GM19372 (cell line): ENCODE measurements around the gene FKBP5.
"Not testable (repeated sequence)": the region's sequence is repeated elsewhere in the genome, so short reads cannot be mapped to it uniquely, and the experiment has no call there.

Experiments used
- ATAC-seq: cut with Tn5 transposase; IDR thresholded peaks from one replicate; pipeline ENCODE4 v1.9.1; 2021; ENCODE audit warnings: mild to moderate bottlenecking, low read depth, moderate library complexity; ENCODE audit not compliant: unreplicated experiment

Gene FKBP5

GRCh38 chr6:35624341-35625070 is 64.2 kb downstream of the FKBP5 start:
- no peak for ATAC-seq

DNA sequence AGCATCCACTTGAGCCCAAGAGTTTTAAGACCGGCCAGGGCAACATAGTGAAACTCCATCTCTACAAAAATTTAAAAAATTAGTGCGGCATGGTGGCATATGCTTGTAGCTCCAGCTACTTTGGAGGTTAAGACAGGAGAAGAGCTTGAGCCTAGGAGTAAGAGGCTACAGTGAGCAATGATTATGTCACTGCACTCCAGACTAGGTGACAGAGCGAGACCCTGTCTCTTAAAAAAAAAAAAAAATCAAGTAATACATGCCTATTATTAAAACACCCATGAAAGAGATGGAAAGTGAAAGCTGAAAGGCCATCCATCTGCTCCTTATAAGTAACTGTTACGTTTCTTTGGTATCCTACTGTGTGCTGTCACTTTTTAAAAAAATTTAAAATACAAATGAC is 66.4 kb downstream of the FKBP5 start:
- no peak for ATAC-seq

GRCh38 chr6:35620706-35621105 is 68.0 kb downstream of the FKBP5 start:
- no peak for ATAC-seq

DNA sequence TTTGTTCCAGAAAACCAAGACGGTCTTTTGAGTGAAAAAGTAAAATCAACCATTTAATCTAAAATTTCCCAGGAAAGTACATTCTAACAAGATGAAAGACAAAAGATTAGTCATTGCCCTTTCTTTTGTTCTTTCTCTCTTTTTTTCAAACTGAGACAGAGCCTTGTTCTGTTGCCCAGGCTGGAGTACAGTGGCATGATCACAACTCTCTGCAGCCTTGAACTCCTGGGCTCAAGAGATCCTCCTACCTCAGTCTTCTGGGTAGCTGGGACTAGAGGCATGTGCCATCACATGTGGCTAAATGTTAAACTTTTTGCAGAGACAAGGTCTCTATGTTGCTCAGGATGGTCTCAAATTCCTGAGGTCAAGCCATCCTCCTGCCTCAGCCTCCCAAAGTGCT is 75.0 kb downstream of the FKBP5 start:
- ATAC-seq: no peak

GRCh38 chr6:35611240-35611639 is 77.5 kb downstream of the FKBP5 start:
- ATAC-seq: no peak

DNA sequence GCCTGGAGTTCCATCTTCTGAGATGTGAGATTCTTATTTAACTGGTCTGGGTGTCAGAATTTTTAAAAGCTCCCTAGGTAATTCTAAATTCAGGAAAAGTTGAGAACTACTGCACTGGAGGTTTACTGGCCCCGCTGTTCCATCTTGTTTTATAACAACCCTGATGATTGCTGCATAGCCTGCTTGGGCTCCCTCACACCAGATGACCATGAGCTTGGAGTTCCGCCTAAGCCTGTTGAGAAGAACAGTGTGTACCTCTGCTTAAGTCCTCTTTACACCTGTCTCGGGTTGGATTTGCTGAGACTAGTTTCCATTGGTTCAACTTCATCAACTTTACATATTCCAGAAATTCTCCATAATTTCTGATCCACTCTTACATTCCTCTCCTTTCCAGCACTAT is 77.9 kb downstream of the FKBP5 start:
- no peak for ATAC-seq

DNA sequence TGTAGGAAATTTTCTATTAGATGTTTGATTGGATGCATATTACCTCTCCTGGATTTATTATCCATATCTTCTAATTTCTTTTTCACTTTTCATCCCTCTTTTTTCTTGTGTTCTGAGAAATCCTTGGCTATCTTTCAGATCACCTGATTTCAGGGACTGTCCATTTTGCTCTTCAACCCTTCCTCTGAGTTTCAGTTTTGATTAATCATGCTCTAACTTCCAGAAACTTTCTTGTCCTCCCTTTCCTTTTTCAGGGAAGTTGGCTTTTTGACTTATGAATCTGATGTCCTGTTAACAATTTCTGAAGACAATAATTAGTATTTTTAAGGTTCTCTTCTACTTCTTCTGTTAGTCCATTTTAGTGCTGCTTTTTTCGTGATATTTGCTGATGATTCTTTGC is 79.1 kb downstream of the FKBP5 start:
- no peak for ATAC-seq

DNA sequence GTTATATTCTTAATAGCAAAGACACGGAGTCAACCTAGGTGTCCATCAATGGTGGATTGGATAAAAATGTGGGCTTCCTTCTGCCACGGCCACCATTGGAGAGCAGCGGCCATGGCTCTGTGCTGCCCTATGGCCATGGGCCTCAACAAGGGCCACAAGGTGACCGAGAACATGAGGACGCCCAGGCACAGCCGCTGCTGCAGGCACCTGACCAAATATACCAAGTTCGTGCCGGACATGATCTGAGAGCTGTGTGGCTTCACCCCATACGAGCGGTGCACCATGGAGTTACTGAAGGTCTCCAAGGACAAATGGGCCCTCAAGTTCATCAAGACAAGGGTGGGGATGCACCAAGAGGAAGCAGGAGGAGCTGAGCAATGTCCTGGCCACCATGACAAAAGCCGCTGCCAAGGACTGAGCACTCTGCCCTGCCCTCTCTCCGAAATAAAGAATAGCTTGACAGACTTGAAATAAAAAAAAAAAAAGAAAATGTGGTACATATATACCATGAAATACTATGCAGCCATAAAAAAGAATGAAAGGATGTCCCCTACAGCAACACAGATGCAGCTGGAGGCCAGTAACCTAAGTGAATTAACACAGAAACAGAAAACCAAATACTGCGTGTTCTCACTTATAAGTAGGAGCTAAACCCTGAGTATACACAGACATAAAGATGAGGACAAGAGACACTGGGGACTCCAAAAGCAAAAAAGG is 81.0 kb downstream of the FKBP5 start:
- no peak for ATAC-seq

- no peak for ATAC-seq
These were observed 83.1 kb downstream of the FKBP5 start for GRCh38 chr6:35605600-35605999.

- no peak for ATAC-seq
These were observed 85.2 kb downstream of the FKBP5 start for GRCh38 chr6:35603326-35604202.

GRCh38 chr6:35602133-35602946 is 86.4 kb downstream of the FKBP5 start:
- no peak for ATAC-seq

DNA sequence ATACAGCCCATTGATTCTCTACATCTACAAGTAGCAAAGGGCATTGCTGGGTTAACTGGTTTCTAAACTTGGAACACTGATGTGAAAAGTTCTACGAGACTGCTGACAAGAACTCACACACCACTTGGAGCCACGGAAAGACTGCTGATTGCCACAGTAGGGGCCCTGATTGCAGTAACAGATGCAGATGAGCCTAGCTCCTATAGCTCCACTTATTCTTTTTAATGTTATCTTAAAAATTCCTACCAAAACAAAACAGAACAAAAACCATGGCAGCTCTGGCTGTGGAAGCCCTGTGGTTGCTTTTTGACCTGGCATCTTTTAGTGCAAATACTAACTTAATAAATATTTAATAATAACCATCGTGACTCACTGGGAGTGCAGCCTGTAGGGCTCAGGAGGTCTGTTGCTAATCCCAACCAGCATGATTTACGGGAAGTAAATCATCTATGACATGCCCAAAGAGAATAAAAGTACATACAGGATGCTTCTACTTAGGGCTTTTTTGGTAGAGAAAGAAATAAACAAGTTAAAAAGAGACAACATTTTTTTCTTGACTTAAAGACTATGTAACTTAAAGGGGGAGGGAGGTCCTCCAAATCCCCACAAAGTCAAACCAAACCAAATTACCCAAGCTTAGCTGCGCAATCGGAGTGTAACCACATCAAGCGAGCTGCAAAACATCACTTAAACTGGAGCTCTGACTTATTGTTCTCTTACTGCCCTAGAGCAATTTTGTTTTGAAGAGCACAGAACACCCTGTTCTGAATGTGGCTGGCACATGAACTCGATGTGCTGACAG is 87.2 kb downstream of the FKBP5 start:
- no peak for ATAC-seq

- ATAC-seq: no peak
These were observed 88.0 kb downstream of the FKBP5 start for GRCh38 chr6:35600659-35601125.

DNA sequence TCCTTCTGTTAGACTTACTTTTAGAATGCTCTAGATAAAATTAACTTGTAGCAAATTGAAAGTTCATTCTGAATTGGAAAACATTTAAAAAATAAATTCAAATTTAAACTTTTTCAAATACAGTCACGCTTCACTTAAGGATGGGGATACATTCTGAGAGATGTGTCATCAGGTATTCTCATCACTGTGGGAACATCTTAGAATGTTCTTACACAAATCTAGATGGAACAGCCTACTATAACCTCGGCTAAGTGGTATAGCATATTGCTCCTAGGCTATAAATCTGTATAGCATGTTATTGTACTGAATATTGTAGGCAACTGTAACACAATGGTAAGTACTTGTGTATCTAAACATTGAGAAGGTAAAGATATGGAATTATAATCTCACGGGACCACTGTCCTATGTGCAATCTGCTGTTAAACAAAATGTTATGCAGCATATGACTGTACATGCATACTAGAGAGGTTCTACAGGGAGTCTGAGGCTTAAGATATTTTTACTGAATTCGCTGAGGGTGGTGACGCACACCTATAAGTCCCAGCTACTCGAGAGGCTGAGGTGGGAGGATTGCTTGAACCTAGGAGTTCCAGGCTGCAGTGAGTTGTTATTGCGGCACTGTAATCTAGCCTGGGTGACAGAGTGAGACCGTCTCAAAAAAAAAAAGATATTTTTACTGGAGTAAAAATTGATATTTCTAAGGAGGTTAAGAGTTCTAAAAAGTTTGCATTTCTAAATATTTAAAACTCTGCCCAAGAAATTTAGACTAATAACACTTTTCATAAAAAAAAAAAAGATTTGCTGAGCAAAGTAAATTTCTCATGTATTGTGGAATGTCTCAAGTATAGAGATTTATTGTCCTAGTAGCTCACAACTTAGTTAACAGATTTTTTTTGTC is 88.7 kb downstream of the FKBP5 start:
- ATAC-seq: no peak

- ATAC-seq: not testable (repeated sequence)
These were observed 90.1 kb downstream of the FKBP5 start for GRCh38 chr6:35598621-35599020.

DNA sequence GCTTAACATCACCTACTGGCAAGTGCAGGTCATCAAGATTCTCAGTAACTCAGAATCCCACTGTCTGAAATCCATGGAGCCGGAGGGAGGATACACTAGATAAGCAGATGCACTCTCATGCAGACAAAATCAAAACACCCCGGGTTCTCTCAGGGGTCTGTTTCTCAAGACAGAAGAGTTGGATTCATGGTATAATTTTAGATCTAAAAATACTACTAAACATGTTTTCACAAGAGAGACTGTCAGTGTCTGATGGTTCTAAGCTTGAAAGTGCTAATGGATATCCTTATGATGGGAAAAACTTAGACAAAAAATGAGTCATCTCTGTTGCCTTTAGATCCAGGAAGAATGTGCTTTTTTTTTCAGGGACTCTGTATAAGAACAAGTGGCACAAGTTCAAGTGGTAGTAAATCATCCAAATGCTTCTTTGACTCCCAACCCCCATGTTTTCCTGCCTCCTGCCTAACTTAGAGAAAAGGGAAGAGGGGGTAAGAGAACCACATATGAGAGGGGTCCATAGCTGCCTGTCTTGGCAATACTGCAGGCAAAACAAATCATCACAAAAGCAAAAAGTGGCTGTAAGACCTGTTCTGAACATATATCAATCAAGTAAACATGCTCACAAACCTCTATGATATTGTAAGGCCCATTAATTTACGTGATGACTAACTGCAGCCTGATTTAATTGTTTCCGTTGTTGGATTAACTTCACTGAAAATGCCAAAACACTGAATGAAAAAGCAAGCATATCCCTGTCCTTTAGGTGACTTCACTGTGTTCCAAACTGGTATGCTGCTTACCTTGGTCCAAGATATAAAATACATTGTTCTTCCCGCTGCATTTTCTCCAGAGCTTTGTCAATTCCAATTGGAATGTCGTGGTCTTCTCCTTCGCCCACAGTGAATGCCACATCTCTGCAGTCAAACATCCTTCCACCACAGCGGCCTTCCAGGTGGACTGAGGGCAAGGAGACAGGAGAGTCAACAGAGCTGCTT is 92.0 kb downstream of the FKBP5 start:
- no peak for ATAC-seq

DNA sequence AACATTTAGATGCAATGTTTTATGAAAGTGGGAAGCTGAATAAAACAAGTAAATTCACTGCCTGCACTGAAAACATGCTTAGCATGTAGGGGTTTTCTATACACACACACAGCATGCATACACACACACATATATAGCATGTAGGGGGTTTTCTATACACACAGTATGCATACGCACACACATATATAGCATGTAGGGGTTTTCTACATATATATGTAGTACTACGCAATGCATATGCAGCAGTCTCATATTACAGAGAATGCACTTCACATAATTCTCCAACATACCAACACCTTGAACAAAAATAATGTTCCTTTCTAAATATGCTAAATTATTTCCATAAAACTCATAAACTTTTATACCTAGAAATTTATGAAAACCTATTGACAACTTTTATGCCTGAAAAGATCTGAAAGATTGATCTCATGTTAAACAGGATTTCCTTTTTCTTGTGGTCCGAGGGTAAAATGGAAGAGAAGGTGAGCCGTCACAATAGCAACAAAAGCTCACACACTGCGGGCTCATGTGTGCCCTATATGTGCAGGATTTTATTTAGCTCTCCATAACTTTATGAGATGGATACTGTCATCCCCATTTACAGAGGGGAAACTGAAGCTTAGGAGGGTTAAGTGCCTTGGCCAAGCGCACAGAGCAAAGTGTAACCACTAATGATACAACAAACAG is 94.1 kb downstream of the FKBP5 start:
- no peak for ATAC-seq
